H9 (cell line): ENCODE data around the gene NRN1. TPM values are rescaled to one million over a fixed set of nuclear protein-coding genes. Genes with fewer than 3 reads are reported as not detected.

Experiments used
- DNase-seq: peaks from one replicate; pipeline ENCODE4 v3.0.0-alpha.2; 2017
- H2AFZ ChIP-seq: one replicate; pipeline ENCODE4 v1.6.1; 2013; ENCODE audit warnings: mild to moderate bottlenecking, low read length, control low read depth, moderate library complexity
- H2AK5ac ChIP-seq: 2 replicates; pipeline ENCODE4 v1.6.1; 2013; ENCODE audit warnings: low read length, control low read depth, mixed read lengths; ENCODE audit not compliant: insufficient read length
- H2BK120ac ChIP-seq: one replicate; pipeline ENCODE4 v1.6.1; 2013; ENCODE audit warnings: low read depth, mild to moderate bottlenecking, low read length, control low read depth, inconsistent platforms; ENCODE audit not compliant: poor library complexity, severe bottlenecking
- H2BK12ac ChIP-seq: 2 replicates; pipeline ENCODE4 v1.6.1; 2013; ENCODE audit warnings: low read length, control low read depth, mixed read lengths, low read depth; ENCODE audit not compliant: insufficient read length
- H2BK15ac ChIP-seq: 2 replicates; pipeline ENCODE4 v1.6.1; 2013; ENCODE audit warnings: low read depth, low read length, control low read depth
- H2BK20ac ChIP-seq: one replicate; pipeline ENCODE4 v1.6.1; 2013; ENCODE audit warnings: low read depth, mild to moderate bottlenecking, low read length, control low read depth, inconsistent platforms; ENCODE audit not compliant: poor library complexity, severe bottlenecking
- H2BK5ac ChIP-seq: 2 replicates; pipeline ENCODE4 v1.6.1; 2013; ENCODE audit warnings: low read length, control low read depth, mixed read lengths; ENCODE audit not compliant: insufficient read length
- H3K14ac ChIP-seq: 2 replicates; pipeline ENCODE4 v1.6.1; 2013; ENCODE audit warnings: low read length, control low read depth; ENCODE audit not compliant: insufficient read depth
- H3K18ac ChIP-seq: 2 replicates; pipeline ENCODE4 v1.6.1; 2013; ENCODE audit warnings: low read depth, mild to moderate bottlenecking, mixed read lengths, low read length, control low read depth; ENCODE audit not compliant: insufficient read length
- H3K23ac ChIP-seq: 2 replicates; pipeline ENCODE4 v1.6.1; 2013; ENCODE audit warnings: low read length, control low read depth, mixed read lengths, low read depth; ENCODE audit not compliant: insufficient read length
- H3K23me2 ChIP-seq: 2 replicates; pipeline ENCODE4 v1.6.1; 2013; ENCODE audit warnings: low read depth, mild to moderate bottlenecking, mixed read lengths, low read length, control low read depth; ENCODE audit not compliant: insufficient read length, poor library complexity, severe bottlenecking
- H3K27ac ChIP-seq: 2 replicates; pipeline ENCODE4 v1.5.1; 2013; ENCODE audit warnings: low read length, control low read depth, mixed read lengths, low read depth; ENCODE audit not compliant: insufficient read length
- H3K27me3 ChIP-seq: 2 replicates; pipeline ENCODE4 v1.6.1; 2013; ENCODE audit warnings: low read length, control low read depth, inconsistent platforms; ENCODE audit not compliant: insufficient read depth
- H3K4ac ChIP-seq: 2 replicates; pipeline ENCODE4 v1.6.1; 2013; ENCODE audit warnings: low read depth, mild to moderate bottlenecking, control low read depth, inconsistent platforms, low read length, moderate library complexity
- H3K4me1 ChIP-seq: 2 replicates; pipeline ENCODE4 v1.6.1; 2013; ENCODE audit warnings: low read length, control low read depth, inconsistent platforms; ENCODE audit not compliant: insufficient read depth
- H3K4me2 ChIP-seq: 2 replicates; pipeline ENCODE4 v1.6.1; 2013; ENCODE audit warnings: low read length, control low read depth, mixed read lengths; ENCODE audit not compliant: insufficient read length, insufficient read depth
- H3K56ac ChIP-seq: 2 replicates; pipeline ENCODE4 v1.6.1; 2013; ENCODE audit warnings: low read depth, mild to moderate bottlenecking, mixed read lengths, low read length, control low read depth; ENCODE audit not compliant: insufficient read length
- H3K79me1 ChIP-seq: 2 replicates; pipeline ENCODE4 v1.6.1; 2013; ENCODE audit warnings: low read depth, mild to moderate bottlenecking, moderate library complexity, low read length, control low read depth, inconsistent platforms; ENCODE audit not compliant: insufficient read depth, poor library complexity, severe bottlenecking
- H3K79me2 ChIP-seq: 2 replicates; pipeline ENCODE4 v1.6.1; 2013; ENCODE audit warnings: low read length, control low read depth, inconsistent platforms; ENCODE audit not compliant: insufficient read depth
- H3K9ac ChIP-seq: 2 replicates; pipeline ENCODE4 v1.6.1; 2013; ENCODE audit warnings: low read length, control low read depth, mixed read lengths; ENCODE audit not compliant: insufficient read length; ENCODE audit errors: extremely low read depth
- H3K9me3 ChIP-seq: one replicate; pipeline ENCODE4 v1.6.1; 2013; ENCODE audit warnings: low read depth, low read length, inconsistent platforms; ENCODE audit not compliant: control insufficient read depth
- H3T11ph ChIP-seq: one replicate; pipeline ENCODE4 v1.6.1; 2013; ENCODE audit warnings: mild to moderate bottlenecking, low read length, control low read depth, inconsistent platforms
- H4K20me1 ChIP-seq: one replicate; pipeline ENCODE4 v1.6.1; 2013; ENCODE audit not compliant: control insufficient read depth, insufficient read length, insufficient read depth
- H4K5ac ChIP-seq: 2 replicates; pipeline ENCODE4 v1.6.1; 2013; ENCODE audit warnings: low read depth, mild to moderate bottlenecking, mixed read lengths, low read length, control low read depth; ENCODE audit not compliant: insufficient read length
- H4K8ac ChIP-seq: replicated peaks from 2 replicates; pipeline ENCODE4 v1.6.1; 2013; ENCODE audit warnings: low read length, control low read depth, mixed read lengths, low read depth; ENCODE audit not compliant: insufficient read length
- H4K91ac ChIP-seq: 2 replicates; pipeline ENCODE4 v1.6.1; 2013; ENCODE audit warnings: low read depth, mild to moderate bottlenecking, moderate library complexity, mixed read lengths, low read length, control low read depth; ENCODE audit not compliant: insufficient read length
- H3K27ac Mint-ChIP-seq, 3 experiments: 2 replicates in 2 of 3; 3 replicates in 1 of 3; pipeline ENCODE4 v1.8.0; 2020 to 2021; ENCODE audit warnings: mixed read lengths in 3 of 3, mild to moderate bottlenecking in 1 of 3, moderate library complexity in 1 of 3
- H3K27me3 Mint-ChIP-seq: 2 replicates; pipeline ENCODE4 v1.8.0; 2021; ENCODE audit warnings: low read depth, mild to moderate bottlenecking, moderate library complexity, mixed read lengths
- H3K36me3 Mint-ChIP-seq, 3 experiments: 2 replicates in 2 of 3; 3 replicates in 1 of 3; pipeline ENCODE4 v1.8.0; 2020 to 2021; ENCODE audit warnings: low read depth in 3 of 3, mixed read lengths in 3 of 3; ENCODE audit not compliant: insufficient read depth in 1 of 3
- H3K4me1 Mint-ChIP-seq, 2 experiments: 2 replicates each; pipeline ENCODE4 v1.8.0; 2020; ENCODE audit warnings: mixed read lengths in 2 of 2
- H3K4me3 Mint-ChIP-seq, 2 experiments: 2 replicates in 1 of 2; 3 replicates in 1 of 2; pipeline ENCODE4 v1.8.0; 2020 to 2021; ENCODE audit warnings: mild to moderate bottlenecking in 2 of 2, mixed read lengths in 2 of 2, moderate library complexity in 1 of 2
- H3K9me3 Mint-ChIP-seq, 2 experiments: 2 replicates in 1 of 2; 3 replicates in 1 of 2; pipeline ENCODE4 v1.8.0; 2020; ENCODE audit warnings: mild to moderate bottlenecking in 2 of 2, mixed read lengths in 2 of 2, moderate library complexity in 1 of 2
- WGBS: extraction: QIAGEN DNeasy Blood & Tissue Kit; methylation state at CpG from one replicate; pipeline ENCODE4 v1.1.7; 2013; ENCODE audit warnings: missing lambda C conversion rate, low lambda C conversion rate, mixed read lengths; ENCODE audit not compliant: insufficient read length; ENCODE audit errors: extremely low coverage; 5-methylcytosine and 5-hydroxymethylcytosine counted together
- total RNA-seq: library from RNA; stranded (reverse); gene quantifications from 2 replicates; pipeline ENCODE4 v1.2.1, GENCODE V29; 2021
- TF ChIP-seq, protein P1 (sequence below): fragments of 200-600 bp; sonication (generic); conservative IDR thresholded peaks from 3 replicates; pipeline ENCODE4 v1.8.0; 2021; ENCODE audit warnings: antibody characterized with exemption, mild to moderate bottlenecking

Gene NRN1
- total RNA-seq, 1 experiment from 2014 or later, result not detected

DNA sequence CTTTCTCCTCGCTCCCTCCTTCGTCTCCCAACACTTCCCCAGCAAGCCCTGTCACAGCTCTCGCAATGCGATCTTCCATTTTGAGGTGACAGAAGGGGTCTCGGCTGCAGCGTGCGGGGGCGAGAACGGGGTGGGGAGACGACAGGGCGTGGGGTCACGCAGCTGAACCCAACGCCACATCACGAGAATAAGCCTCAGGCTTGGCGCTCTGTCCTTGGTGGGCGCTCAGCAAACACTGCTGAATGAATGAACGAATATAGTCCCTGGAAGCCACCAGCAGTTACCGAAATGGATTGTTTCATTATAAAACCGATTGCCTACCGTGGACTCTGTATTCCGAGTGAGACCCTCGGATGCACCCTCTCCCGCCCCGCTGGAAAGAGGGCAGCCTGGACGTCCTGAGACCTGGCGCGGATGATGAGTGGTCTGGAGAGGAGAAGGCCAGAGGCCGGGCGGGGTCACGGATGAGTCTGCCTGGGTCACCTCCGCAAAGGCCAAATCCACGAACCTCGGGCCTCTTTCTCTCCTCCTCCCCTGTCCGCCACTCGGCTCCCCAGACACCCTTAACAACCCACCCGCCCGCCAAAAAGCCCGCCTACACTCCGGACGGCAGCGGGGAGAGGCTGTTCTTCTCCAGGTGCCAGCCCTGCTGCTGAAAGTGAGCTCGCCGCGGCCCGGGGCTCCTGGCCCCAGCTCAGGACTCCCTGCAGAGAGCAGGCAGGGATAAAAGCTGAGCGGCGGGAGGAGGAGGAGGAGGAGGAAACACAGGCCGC is 3.7 kb downstream of the NRN1 start:
- Histone ChIP-seq H3K79me1 (no peaks in the 10 kb centered on the region), H3K27ac (no peak overlapping the region), H2BK5ac (no peak overlapping the region), H4K20me1 (no peaks in the 10 kb centered on the region), H3K18ac (no peak overlapping the region), H3K23me2 (peaks cover 42% of the 10 kb centered on the region), H3K27me3 (peaks cover 90% of the 10 kb centered on the region), H2BK15ac (no peak overlapping the region), H3K79me2 (no peaks in the 10 kb centered on the region), H2BK120ac (no peak overlapping the region), H3K4ac (no peak overlapping the region), H3K4me1 (peaks cover 7% of the 10 kb centered on the region), H2AK5ac (no peak overlapping the region), H3K56ac (no peak overlapping the region), H4K5ac (no peak overlapping the region), H3K23ac (no peak overlapping the region), H3K9me3 (no peaks in the 10 kb centered on the region), H2BK12ac (no peak overlapping the region), H4K91ac (no peak overlapping the region), H2BK20ac (no peak overlapping the region), H2AFZ (no peak overlapping the region), H4K8ac (no peak overlapping the region), H3K4me2 (peak overlapping the region; percentile 89), H3T11ph (no peak overlapping the region), H3K9ac (no peak overlapping the region), H3K14ac (no peak overlapping the region)
- TF ChIP-seq, protein P1, sequence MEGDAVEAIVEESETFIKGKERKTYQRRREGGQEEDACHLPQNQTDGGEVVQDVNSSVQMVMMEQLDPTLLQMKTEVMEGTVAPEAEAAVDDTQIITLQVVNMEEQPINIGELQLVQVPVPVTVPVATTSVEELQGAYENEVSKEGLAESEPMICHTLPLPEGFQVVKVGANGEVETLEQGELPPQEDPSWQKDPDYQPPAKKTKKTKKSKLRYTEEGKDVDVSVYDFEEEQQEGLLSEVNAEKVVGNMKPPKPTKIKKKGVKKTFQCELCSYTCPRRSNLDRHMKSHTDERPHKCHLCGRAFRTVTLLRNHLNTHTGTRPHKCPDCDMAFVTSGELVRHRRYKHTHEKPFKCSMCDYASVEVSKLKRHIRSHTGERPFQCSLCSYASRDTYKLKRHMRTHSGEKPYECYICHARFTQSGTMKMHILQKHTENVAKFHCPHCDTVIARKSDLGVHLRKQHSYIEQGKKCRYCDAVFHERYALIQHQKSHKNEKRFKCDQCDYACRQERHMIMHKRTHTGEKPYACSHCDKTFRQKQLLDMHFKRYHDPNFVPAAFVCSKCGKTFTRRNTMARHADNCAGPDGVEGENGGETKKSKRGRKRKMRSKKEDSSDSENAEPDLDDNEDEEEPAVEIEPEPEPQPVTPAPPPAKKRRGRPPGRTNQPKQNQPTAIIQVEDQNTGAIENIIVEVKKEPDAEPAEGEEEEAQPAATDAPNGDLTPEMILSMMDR, result no peak
- peaks cover 59 to 75% of the 10 kb centered on the region in 2 experiments for H3K4me1 Mint-ChIP-seq
- no peaks in the 10 kb centered on the region for H3K36me3 Mint-ChIP-seq
- H3K4me3 Mint-ChIP-seq, result peak overlapping the region; percentile 52 to 87
- peaks cover 100% of the 10 kb centered on the region for H3K27me3 Mint-ChIP-seq
- no peak for DNase-seq
- H3K27ac Mint-ChIP-seq, result no peak overlapping the region
- peaks cover 0 to 13% of the 10 kb centered on the region in 2 experiments; a peak in 2 of 5 replicates for H3K9me3 Mint-ChIP-seq
- WGBS, result no CpG with 5 or more reads among the region's 48 CpGs
